Measurements from ENCODE around the gene TNFRSF17. TPM values are rescaled to one million over a fixed set of nuclear protein-coding genes. Genes with fewer than 3 reads are reported as not detected.
A peak's percentile ranks its signal among the peaks of the same experiment; 100 is the strongest.

TNFRSF17 gene
- total and polyA plus RNA-seq, 2 of the 13 experiments (the other 11 are each of a cell fraction or from before 2014, with no cell fraction given): not detected

GRCh38 chr16:11915644-11916523, 49.1 kb upstream of the TNFRSF17 start, which contains the start of gene GSPT1 (continued):
- no peak for TF ChIP-seq ZUFSP (CRISPR knock-in tag; IDR thresholded peaks at IDR 0.05; ENCODE audit: borderline replicate concordance)
- peak; percentile 93 for TF ChIP-seq ZMYM4 (CRISPR knock-in tag; IDR thresholded peaks at IDR 0.05)
- TF ChIP-seq ZNF7 (CRISPR knock-in tag; IDR thresholded peaks at IDR 0.05): peak; percentile 35
- TF ChIP-seq ELF4 (CRISPR knock-in tag; IDR thresholded peaks at IDR 0.05; ENCODE audit: borderline replicate concordance): peak; percentile 99
- 0 out of 2 replicates have a peak, but pooled peaks have one; percentile 52 for TF ChIP-seq ZBTB43 (CRISPR knock-in tag; conservative IDR thresholded peaks at IDR 0.05)
- no peak for TF ChIP-seq KAT2B (IDR thresholded peaks at IDR 0.05; ENCODE audit: borderline replicate concordance, low read depth, low read length)
- TF ChIP-seq YY1 (IDR thresholded peaks at IDR 0.05; ENCODE audit: insufficient read depth, insufficient replicate concordance, low read depth, low read length): peak; percentile 89
- peak; percentile 84 for TF ChIP-seq SIN3A (IDR thresholded peaks at IDR 0.05; ENCODE audit: borderline replicate concordance, low read depth, low read length)
- TF ChIP-seq SIX4 (CRISPR knock-in tag; IDR thresholded peaks at IDR 0.05): peak; percentile 81
- TF ChIP-seq ZMAT3 (CRISPR knock-in tag; conservative IDR thresholded peaks at IDR 0.05): peak; percentile 67; the same call in 1 of the 2 replicates
- peak; percentile 67; the same call in 1 of the 2 replicates for TF ChIP-seq ZNF768 (CRISPR knock-in tag; IDR thresholded peaks at IDR 0.05)
- TF ChIP-seq SSRP1 (CRISPR knock-in tag; IDR thresholded peaks at IDR 0.05): no peak; the same call in 1 of the 2 replicates
- TF ChIP-seq MEIS2 (CRISPR knock-in tag; IDR thresholded peaks at IDR 0.05): no peak; the same call in none of the 2 replicates
- peak; percentile 8 to 53; a peak in 1 of 4 replicates for TF ChIP-seq EP300 (IDR thresholded peaks at IDR 0.05; ENCODE audit: low read depth in 2 of 2, low read length in 2 of 2)
- TF ChIP-seq EP300 (CRISPR knock-in tag; IDR thresholded peaks at IDR 0.05; ENCODE audit: borderline replicate concordance): peak; percentile 70; the same call in 1 of the 2 replicates
- peak; percentile 100 for TF ChIP-seq ZNF350 (CRISPR knock-in tag; IDR thresholded peaks at IDR 0.05; ENCODE audit: borderline replicate concordance, low read depth)
- TF ChIP-seq, protein P1, sequence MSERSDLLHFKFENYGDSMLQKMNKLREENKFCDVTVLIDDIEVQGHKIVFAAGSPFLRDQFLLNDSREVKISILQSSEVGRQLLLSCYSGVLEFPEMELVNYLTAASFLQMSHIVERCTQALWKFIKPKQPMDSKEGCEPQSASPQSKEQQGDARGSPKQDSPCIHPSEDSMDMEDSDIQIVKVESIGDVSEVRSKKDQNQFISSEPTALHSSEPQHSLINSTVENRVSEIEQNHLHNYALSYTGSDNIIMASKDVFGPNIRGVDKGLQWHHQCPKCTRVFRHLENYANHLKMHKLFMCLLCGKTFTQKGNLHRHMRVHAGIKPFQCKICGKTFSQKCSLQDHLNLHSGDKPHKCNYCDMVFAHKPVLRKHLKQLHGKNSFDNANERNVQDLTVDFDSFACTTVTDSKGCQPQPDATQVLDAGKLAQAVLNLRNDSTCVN (CRISPR knock-in tag; IDR thresholded peaks at IDR 0.05; ENCODE audit: borderline replicate concordance): 0 out of 2 replicates have a peak, but pooled peaks have one; percentile 71
- TF ChIP-seq MZF1 (CRISPR knock-in tag; IDR thresholded peaks at IDR 0.05; ENCODE audit: borderline replicate concordance): peak; percentile 19; the same call in 1 of the 2 replicates
- peak; percentile 55; the same call in 1 of the 2 replicates for TF ChIP-seq ZNF251 (CRISPR knock-in tag; IDR thresholded peaks at IDR 0.05)
- 0 out of 2 replicates have a peak, but pooled peaks have one; percentile 14 for TF ChIP-seq ZFYVE20 (CRISPR knock-in tag; IDR thresholded peaks at IDR 0.05; ENCODE audit: borderline replicate concordance, low read depth)
- TF ChIP-seq TFE3 (CRISPR knock-in tag; IDR thresholded peaks at IDR 0.05): peak; percentile 85
- TF ChIP-seq, protein P2, sequence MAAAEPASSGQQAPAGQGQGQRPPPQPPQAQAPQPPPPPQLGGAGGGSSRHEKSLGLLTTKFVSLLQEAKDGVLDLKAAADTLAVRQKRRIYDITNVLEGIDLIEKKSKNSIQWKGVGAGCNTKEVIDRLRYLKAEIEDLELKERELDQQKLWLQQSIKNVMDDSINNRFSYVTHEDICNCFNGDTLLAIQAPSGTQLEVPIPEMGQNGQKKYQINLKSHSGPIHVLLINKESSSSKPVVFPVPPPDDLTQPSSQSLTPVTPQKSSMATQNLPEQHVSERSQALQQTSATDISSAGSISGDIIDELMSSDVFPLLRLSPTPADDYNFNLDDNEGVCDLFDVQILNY (CRISPR knock-in tag; conservative IDR thresholded peaks at IDR 0.05): peak; percentile 34; the same call in 1 of the 2 replicates

All from HepG2 (cell line).